GM19025 (cell line): ENCODE data around the gene CTU2.

Source experiments
- ATAC-seq: cut with Tn5 transposase; IDR thresholded peaks from one replicate; pipeline ENCODE4 v1.9.1; 2021; ENCODE audit warnings: mild to moderate bottlenecking, low read depth, moderate library complexity; ENCODE audit not compliant: unreplicated experiment

CTU2 gene

GRCh38 chr16:88695753-88696152 is 10.6 kb upstream of the CTU2 start:
- ATAC-seq = no peak

- no peak for ATAC-seq
These were observed 9.9 kb upstream of the CTU2 start for GRCh38 chr16:88696441-88696840.

DNA sequence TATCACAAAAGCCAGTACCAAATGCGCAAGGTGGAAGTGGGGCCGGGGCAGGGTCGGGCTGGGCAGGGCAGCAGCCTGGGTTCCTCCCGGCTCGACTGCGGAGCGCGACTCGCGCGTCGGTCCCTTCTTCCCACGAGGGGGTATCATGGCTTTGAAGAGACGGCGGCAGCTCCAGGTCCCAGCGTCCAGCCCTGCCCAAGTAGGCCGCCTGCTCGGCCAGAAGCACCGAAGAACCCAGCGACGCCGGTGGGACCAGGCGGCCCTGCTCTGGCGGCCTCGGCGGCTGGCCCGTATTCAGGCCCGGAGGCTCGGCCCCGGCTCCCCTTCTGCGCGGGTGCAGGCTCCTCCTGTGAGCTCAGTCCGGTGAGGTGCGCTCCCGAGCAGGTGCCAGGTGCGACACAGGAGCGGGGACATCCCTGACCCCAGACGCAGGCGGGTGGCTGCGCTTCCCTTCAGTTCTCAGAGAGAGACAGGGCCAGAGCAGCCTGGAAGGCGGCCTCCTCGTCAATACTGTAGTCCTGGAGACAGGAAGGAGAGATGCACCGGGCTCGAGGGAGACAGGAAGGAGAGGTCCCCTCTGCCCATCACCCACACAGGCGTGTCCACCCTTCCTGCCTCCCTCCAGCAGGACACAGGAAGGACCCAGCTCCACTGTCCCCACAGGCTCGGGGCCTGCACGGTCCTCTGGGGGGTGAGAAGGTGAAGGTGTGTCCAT is 9.0 kb upstream of the CTU2 start:
- ATAC-seq = no peak

GRCh38 chr16:88697831-88698615 is 8.3 kb upstream of the CTU2 start:
- no peak for ATAC-seq

GRCh38 chr16:88698646-88699045 is 7.7 kb upstream of the CTU2 start:
- no peak for ATAC-seq

DNA sequence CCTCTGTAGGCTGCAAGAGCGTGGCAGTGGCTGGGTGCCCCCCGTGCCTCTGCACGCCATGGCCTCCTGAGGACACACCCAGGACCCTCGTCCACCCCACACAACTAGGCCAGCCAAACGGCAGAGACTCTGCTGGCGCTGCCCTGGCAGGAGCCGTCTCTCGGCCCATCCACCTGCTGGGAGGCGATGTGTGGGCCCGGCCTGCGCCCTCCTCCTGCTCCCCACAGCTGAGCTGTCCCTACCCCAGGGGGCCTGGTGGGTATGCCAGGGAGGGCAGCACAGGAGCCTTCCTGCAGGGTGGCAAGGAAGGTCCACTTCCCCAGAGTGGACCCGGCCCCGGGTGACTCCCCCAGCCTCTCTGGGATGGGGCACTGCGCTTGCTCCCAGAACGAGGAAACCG is 7.1 kb upstream of the CTU2 start:
- ATAC-seq = no peak

- ATAC-seq = no peak
These were observed 6.0 kb upstream of the CTU2 start for GRCh38 chr16:88700322-88700635.

DNA sequence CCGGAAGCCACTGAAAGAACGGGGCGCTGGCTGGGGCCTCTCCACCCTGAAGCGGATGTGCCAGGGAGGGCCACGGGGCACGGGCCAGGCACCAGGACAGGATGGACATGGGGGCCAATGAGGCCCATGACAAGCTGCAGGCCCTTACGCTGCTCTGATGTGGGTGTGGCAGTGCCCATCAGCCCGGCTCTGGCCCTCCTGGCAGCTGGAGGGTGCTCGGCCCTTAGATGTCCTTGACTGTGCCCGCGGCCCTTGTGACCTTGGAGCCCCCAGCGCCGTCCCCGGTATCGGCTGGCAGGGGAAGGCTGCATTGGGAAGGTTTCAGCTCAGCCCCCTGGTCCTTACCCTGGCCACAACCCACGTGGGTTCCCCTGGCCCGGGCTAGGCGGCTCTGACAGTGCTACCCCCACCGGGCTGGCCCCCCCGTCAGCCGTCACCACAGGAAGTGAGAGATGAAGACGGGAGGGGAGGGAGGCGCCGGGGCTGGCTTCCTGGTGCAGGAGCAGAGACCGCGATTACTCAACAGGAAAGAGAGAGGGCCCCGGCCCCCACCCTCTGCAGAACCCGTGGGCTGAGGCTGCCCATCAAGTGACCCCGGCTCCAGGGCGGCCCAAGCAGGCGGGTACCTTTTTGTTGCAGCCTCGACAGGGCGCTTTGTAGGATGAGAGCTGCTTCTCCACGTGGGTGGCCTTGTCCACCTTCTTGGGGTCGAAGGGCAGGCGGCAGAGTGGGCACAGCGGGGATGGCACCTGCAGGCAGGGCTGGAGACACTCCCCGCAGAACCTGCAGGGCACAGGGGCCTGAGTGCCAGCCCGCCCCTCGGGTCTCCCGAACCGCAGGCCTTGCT is 5.4 kb upstream of the CTU2 start:
- ATAC-seq = peak; percentile 66

GRCh38 chr16:88701581-88702370 is 4.5 kb upstream of the CTU2 start:
- no peak for ATAC-seq

- ATAC-seq = no peak
These were observed 3.7 kb upstream of the CTU2 start for GRCh38 chr16:88702371-88703210.

DNA sequence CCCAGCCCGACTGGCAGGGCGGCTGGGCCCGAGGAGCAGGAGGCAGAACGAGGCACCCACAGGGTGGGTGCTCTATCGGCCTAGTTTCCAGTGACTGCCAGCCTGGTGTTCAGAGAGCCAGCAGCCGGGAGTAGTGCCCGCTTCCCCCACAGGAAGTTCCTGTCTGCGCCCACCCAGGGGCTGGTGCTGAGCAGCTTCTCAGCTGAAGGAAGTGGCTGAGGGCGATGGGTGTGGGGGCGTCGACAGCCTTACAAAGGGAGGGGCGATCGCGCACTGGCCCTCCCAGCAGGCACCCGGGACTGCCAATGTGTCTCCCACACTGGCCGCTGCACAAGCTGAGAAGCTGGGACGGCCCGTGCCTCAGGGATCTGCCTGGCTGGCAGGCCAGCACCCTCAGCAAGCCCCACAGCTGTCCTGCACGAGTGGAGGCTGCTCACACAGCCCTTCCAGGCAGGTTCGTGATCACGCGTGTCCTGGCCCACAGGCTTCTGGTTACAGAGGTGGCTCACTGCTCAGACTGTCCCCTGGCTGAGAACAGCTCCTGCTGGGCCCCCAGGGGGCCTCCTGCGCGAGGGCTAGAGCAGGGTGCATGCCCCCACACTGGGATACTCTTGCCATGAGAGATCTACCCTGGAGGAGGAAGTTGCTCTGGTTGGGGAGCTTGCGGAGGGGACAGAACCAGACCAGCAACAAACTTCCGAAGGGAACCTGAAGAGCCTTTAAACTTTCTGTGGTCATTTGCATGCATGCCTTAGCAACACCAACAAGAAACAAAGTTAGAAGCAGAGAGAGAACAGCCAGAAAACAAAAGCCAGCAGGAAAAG is 2.6 kb upstream of the CTU2 start:
- no peak for ATAC-seq

DNA sequence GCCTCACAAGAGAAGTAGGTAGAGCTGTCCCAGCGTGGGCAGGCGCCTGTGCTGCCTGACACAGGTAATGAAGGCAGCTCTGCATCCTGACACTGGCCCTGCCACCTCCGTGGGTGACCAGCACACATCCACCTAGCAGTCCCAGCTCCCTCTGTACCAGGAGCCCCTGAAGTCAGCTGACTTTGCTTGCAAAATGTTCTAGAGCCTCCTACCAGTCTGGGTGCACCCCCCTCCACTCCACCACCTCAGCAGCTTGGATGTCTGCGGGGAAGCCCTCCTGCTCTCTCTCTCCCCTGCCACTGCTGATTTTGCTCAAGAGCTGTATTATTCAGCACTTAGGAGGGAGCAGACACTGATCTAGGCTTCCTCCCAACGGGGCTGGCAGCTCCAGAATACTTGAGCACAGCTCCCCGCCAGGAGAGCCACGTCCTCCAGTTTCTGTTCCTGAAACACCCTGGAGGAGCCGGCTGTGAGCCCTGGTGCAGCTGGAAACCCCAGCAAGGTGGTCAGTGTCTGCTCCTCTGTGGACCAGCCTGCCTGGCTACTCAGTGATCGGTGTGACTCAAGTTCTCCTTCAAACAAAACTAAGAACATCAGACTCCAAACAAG is 1.1 kb upstream of the CTU2 start:
- ATAC-seq = no peak

DNA sequence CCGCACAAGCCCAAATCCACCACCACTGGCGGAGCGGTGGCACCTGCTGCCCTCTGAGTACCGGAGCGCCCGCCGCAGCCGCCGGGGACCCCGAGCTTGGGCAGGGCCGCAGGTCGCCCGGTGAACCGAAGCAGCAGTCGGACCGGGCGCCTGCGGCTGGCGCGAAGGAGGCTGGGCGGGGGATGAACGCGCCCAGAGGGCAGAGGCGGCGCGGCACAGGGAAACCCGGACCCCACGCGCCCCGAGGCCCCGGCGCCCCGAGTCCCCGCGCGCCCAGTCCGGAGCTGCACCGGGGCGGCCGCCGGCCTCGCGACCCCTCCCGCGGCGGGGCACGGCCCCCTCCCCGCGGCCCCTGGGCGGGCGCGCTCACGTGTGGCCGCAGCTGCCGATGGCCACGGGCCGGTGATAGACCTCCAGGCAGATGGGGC is 488 bp upstream of the CTU2 start:
- ATAC-seq = peak; percentile 9

- ATAC-seq = no peak
These were observed 893 bp downstream of the CTU2 start for GRCh38 chr16:88706965-88707826.

- no peak for ATAC-seq
These were observed 4.3 kb downstream of the CTU2 start for GRCh38 chr16:88710556-88710955.

DNA sequence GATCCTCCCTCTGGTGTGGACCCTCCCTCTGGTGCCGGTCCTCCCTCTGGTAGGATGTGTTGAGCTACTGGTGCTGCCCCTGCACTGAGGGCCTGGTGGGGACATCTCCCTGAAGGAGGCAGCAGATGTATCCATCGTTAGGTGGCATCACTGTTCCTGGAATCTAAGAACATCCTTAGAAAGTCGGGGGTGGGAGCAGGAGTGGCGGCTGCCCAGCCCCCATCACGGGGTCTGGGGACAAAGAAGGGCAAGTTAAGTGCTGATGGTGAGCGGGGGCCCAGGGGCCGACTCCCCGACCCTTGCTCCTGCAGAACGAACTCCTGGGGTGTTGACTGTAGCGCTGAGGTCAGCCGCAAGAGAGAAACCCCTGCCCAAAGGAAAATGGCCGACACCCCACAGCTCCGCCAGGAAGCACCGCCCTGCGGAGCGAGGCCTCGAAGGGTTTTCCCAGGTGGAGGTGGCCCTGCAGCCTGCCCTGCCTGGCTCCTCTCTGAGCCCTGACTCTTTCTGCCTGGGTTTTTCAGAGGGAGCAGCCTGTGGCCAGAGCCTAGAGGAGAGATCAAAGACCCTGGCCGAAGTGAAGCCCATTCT is 5.5 kb downstream of the CTU2 start:
- no peak for ATAC-seq

GRCh38 chr16:88712362-88712979 is 6.2 kb downstream of the CTU2 start:
- ATAC-seq = no peak
